ENCODE results near the gene RACGAP1.

The RACGAP1 gene, protein sequence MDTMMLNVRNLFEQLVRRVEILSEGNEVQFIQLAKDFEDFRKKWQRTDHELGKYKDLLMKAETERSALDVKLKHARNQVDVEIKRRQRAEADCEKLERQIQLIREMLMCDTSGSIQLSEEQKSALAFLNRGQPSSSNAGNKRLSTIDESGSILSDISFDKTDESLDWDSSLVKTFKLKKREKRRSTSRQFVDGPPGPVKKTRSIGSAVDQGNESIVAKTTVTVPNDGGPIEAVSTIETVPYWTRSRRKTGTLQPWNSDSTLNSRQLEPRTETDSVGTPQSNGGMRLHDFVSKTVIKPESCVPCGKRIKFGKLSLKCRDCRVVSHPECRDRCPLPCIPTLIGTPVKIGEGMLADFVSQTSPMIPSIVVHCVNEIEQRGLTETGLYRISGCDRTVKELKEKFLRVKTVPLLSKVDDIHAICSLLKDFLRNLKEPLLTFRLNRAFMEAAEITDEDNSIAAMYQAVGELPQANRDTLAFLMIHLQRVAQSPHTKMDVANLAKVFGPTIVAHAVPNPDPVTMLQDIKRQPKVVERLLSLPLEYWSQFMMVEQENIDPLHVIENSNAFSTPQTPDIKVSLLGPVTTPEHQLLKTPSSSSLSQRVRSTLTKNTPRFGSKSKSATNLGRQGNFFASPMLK

DNA sequence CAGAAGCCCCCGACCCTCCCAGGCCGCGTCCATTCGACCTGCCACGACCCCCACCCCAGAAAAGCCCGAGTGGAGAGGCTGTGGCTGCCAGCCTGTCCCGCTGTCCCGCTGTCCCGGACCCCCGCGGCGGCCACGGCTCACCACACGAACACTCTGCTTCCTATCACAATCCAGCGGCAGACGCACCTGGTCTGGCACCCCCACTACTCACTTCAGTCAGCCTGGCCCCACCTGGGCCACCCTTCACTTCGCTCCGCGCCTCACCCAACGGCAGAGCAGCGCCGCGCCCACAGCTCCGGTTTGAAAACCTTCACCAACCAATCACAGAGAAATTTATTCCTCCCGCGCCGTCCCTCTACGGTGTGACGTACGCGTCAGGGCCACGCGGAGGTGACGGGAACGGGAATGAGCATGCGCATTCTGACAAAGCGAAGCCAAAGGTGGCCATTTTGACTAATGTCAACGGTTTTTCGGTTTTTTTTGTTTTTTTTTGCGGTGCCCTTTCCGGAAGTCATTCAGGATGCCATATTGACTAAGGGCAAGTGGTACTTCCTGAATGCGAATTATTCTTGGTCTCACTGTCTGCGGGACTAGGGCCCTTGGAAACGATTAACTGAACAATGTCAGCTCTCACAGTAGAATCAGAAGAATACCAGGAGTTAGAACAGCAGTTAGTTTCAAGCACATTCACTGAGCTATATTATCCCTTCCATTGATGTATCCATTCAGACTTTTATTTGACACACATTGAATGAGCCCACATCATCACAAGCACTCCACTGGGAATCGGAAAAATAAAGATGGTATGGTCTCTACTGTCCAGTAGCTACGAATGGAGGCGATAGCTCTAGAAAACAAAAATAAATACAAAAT, at the start of gene RACGAP1:
RACGAP1 (minus strand) TSS at position 308 of the 873 bp plus-strand sequence. CDS start 8,779 bp downstream, outside the sequence.
- peaks cover 0 to 9% of the 10 kb centered on the region in 2 donors for H3K27me3 ChIP-seq
- H3K36me3 ChIP-seq, result no peaks in the 10 kb centered on the region
- peak within 1 kb of the TSS; percentile 63 to 78 for H3K4me3 ChIP-seq
- TF ChIP-seq, protein P1, sequence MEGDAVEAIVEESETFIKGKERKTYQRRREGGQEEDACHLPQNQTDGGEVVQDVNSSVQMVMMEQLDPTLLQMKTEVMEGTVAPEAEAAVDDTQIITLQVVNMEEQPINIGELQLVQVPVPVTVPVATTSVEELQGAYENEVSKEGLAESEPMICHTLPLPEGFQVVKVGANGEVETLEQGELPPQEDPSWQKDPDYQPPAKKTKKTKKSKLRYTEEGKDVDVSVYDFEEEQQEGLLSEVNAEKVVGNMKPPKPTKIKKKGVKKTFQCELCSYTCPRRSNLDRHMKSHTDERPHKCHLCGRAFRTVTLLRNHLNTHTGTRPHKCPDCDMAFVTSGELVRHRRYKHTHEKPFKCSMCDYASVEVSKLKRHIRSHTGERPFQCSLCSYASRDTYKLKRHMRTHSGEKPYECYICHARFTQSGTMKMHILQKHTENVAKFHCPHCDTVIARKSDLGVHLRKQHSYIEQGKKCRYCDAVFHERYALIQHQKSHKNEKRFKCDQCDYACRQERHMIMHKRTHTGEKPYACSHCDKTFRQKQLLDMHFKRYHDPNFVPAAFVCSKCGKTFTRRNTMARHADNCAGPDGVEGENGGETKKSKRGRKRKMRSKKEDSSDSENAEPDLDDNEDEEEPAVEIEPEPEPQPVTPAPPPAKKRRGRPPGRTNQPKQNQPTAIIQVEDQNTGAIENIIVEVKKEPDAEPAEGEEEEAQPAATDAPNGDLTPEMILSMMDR (IDR thresholded peaks at IDR 0.05), result no peak
- H3K9me3 ChIP-seq, result no peaks in the 10 kb centered on the region
- H3K4me1 ChIP-seq, result peaks cover 0 to 6% (median 4%) of the 10 kb centered on the region in 4 donors
- peak; percentile 93 to 97 for DNase-seq
- peak within 1 kb of the TSS; percentile 54 to 65 for H3K27ac ChIP-seq
- intact Hi-C loops (cut with DNase I; ENCODE audit: low total_unique reads), result no loop called here

DNA sequence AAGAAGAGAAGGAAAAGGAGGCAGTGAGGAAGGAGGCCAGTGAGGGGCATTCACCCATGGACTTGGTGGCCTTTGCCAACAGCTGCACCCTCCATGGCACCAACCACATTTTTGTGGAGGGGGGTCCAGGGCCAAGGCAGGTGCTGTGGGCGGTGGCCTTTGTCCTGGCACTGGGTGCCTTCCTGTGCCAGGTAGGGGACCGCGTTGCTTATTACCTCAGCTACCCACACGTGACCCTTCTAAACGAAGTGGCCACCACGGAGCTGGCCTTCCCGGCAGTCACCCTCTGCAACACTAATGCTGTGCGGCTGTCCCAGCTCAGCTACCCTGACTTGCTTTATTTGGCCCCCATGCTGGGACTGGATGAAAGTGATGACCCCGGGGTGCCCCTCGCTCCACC, 48.4 kb upstream of the RACGAP1 start:
- TF ChIP-seq, protein P1 (IDR thresholded peaks at IDR 0.05), result no peak
- Histone ChIP-seq H3K9me3 (no peaks in the 10 kb centered on the region), H3K27me3 (no peaks in the 10 kb centered on the region), H3K4me3 (no peak overlapping the region), H3K36me3 (no peaks in the 10 kb centered on the region), H3K27ac (no peak overlapping the region), H3K4me1 (peaks cover 0 to 7% (median 2%) of the 10 kb centered on the region in 4 donors)
- no peak for DNase-seq
- intact Hi-C loops (cut with DNase I; ENCODE audit: low total_unique reads), result loop anchor here (5.0 kb wide), 1 partner anchor 244 kb away; no protein-coding TSS in a partner anchor

DNA sequence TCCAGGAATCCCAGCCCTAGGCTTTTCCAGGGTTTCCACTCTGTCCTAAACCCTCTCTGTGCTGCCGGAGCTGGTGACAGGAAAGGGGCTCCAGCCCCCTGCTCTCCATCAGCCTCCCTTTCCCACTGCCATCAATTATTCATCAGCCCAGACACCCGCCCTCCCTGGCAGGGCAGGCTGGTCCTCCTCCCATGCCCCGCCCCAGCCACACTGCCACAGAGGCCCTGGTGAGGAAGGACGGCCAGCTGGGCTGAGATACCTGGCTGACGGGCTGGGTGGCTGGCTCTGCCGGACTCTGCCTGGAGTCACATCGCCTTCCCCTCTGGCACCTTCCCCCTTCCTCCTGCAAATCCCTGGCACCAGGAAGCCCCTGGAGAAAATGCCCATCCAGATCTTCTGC, 47.9 kb upstream of the RACGAP1 start:
- intact Hi-C loops (cut with DNase I; ENCODE audit: low total_unique reads), result loop anchor here (5.0 kb wide), 1 partner anchor 244 kb away; no protein-coding TSS in a partner anchor
- TF ChIP-seq, protein P1 (IDR thresholded peaks at IDR 0.05), result no peak
- no peaks in the 10 kb centered on the region for H3K9me3 ChIP-seq
- no peaks in the 10 kb centered on the region for H3K27me3 ChIP-seq
- no peak for DNase-seq
- peaks cover 0 to 7% (median 2%) of the 10 kb centered on the region in 4 donors for H3K4me1 ChIP-seq
- H3K27ac ChIP-seq, result no peak overlapping the region
- H3K4me3 ChIP-seq, result no peak overlapping the region
- H3K36me3 ChIP-seq, result no peaks in the 10 kb centered on the region

DNA sequence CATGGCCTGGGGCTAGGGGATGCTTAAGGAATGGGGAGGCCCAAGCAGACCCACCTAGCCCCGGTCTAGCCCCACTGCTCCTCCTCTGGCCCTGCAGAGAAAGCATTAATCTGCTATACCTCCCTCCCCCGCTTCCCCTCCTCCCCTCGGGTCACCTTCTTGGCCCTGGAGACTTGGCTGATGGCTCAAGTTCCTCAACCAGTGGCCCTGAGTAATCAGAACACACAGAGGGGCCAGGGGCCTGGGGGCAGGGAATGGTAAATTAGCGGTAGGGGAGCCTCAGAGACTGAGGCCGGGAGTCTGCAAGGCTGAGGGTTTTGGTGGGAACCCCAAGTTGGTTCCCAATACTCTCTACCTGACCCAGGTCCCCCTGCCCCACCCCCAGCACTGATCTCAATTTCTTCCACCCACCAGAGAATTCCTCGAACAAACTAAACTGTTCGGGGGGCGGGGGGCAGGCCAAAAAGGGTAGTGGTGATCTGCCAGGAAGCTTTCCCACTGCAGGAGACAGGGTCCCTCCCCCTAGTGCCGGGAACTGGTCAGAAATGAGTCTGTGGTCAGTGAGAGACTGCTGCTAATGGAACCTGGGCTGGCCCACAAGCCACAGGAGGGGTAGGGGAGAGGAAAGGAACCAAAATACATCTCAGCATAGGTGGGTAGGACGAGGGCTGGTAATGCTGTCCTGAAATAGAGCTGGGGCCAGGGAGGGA, 47.1 kb upstream of the RACGAP1 start:
- no peaks in the 10 kb centered on the region for H3K36me3 ChIP-seq
- H3K27me3 ChIP-seq, result no peaks in the 10 kb centered on the region
- TF ChIP-seq, protein P1 (IDR thresholded peaks at IDR 0.05), result no peak
- H3K9me3 ChIP-seq, result no peaks in the 10 kb centered on the region
- H3K4me1 ChIP-seq, result peaks cover 0 to 7% (median 2%) of the 10 kb centered on the region in 4 donors
- intact Hi-C loops (cut with DNase I; ENCODE audit: low total_unique reads), result loop anchor here (5.0 kb wide), 1 partner anchor 245 kb away; no protein-coding TSS in a partner anchor
- H3K4me3 ChIP-seq, result no peak overlapping the region
- H3K27ac ChIP-seq, result no peak overlapping the region
- DNase-seq, result no peak

Data from tibial artery (tissue), 4 donors.